NCI-H2029 (cell line): ENCODE data around the gene EME2.

Experiments used
- DNase-seq: peaks from one replicate; lab custom pipeline; 2025; lab: John Stamatoyannopoulos, UW

EME2 gene

DNA sequence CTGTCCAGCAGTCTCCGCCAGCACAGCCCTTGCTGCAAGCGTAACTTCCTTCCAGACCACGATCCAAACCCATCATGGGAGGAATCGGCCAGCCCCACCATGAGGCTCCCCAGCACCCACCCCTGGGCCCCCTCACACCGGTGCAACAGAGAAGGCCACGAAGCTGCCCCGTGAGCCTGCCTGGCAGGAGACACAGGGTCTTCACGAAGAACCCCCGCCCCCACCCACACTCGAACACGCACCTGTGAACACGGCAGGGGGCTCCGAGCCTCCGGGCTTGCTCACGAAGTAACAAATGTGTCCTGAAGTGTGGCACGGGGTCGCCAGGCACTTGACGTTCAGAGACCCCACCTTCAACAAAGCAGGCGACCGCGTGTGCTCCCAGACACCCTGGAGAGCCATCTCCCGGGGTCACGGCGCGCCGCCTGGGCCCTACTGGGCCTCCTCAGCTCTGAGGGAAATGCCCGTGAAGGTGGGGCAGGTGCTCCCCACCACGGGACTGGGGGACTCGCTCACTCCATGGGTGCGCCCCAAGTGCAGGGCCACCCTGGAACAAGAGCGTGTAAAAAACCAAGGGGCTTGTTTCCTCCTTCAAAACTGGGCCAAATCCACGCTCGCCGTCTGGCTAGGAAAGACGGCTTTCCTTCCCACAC is 46.4 kb downstream of the EME2 start:
- DNase-seq = no peak

DNA sequence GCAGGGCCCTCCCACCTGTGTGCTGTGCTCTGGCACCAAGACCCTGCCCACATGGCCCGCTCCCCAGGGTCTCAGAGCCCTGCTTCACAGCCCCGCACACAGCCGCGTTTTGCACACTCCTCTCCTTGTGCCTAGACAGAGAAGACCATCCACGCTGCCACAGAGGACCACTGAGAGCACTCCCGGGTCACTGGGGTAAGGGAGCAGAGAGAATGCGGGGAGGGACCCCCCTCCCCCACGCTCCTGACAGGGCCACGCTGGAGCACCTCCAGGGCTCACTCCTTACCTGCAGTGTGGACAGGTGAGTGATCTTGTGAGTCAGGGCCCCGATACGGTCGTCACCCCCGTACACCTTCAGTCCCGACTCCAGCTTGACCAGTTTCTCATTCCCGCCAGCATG is 47.0 kb downstream of the EME2 start:
- DNase-seq = no peak

DNA sequence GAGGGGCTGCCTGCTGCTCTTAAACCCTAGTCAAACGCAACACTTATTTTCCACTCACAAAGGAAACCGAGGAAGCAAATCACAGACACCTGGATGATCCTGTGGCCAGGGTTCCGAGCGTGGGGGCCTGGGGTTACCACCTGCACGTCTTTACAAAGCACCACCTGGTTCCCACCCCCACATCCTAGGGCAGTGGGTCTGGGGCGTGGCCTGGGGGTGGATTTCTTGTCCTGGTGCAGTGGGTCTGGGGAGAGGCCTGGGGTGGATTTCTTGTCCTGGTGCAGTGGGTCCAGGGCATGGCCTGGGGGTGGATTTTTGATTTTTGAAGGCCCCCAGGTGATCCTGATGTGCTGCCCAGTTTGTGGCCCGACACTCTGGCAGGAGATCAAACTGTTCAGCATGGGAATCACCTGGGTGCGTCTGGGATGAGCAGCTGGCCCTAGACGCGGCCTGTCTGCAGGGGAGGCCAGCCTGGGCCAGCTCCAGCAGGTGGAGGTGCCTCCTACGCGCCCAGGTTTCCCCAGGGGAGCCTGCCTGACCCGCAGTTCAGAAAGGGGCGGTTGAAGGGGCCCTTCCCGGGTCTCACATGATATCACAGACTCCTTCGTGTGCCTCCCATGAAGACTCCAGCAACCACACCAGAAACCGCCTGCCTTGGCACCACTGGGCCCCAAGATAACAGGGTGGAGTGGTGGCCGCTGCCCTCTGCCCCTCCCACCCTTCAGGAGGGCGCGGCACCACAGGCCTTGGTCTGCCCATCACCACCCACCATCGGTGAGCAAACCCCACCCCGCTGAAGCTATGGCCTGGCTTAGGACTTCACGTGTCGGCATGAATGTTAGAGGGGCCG is 47.7 kb downstream of the EME2 start:
- DNase-seq = no peak

DNA sequence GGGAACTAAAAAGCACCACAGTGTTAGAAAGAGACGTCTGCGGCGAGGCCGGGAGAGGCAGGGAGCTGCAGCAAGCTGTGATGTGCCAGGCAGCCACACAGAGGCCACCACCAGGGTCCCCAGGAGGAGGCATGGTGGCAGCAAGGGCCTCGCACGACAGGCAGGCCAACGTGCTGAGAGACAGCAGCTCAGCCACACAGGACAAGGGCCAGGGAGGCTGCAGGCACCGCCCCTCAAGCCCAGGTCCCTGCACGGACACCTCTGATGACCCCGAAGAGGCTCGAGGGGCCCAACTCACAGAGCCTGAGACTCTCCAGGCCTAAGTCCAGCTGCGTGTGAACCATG is 48.3 kb downstream of the EME2 start:
- no peak for DNase-seq

DNA sequence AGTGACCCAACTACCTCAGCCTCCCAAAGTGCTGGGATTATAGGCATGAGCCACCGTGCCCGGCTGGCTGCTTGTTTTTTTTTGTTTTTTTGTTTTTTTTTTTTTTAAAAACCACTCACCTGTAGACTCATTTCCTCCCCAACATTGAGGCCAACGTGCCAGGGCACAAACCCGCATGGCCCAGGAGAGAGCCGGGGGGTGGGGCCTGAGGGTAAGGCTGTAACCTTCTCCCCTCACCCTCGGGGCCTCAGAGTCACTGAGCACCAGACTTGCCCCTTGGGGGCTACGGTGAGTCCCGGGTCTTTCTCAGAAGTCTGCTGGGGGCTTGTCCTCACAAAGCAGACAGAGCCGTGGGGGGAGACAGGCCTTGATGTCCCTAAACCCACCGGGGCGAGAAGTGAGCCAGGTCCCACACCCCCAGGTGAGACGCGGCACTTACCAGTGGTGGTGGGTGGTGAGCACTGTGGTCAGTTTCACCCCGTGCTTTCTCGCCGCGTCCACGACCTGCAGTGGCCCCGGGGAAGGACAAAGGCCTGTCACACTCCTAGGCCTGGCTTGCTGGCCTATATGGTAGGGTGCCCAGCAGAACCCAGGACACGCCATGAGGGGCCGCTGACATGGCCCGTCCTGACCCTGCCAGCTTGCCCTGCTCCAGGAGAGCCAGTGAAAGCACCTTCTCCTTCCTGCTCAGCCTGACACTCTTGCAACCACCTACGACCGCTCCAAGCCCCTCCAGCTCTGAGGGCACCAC is 49.4 kb downstream of the EME2 start:
- DNase-seq = no peak

DNA sequence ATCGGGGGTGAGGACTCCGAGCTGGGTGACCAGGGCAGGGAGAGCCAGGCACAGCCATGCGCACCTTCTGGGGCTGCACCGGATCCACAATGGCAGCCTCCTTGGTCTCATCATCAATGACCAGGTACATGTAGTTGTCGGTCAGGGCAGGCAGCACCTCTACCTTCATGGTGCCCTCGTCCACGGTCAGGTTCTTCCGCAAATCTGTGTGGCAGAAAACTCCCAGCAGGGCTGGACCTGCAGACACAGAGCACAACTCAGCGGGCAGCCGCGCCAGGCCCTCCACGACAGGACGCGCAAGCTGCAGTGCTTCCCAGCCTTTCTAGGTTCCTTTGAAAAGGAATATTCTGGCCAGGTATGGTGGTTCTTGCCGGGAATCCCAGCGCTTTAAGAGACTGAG is 50.2 kb downstream of the EME2 start:
- no peak for DNase-seq

DNA sequence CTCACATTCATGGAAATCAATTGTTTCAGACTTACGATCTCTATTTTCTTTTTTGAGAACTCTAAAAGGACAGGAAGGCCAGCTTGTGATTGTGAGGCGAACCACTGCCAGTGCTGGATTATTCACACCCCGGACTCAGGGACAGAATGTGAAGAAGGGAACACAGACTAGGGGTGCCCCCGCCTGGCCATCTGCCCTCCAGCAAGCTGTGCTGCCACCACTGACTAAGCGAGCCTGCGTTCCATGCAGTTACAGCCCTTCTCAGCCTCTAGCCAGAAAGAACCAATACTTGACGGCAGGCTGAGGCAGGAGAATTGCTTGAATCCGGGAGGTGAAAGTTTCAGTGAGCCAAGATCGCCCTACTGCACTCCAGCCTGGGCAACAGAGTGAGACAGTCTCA is 51.2 kb downstream of the EME2 start:
- DNase-seq = no peak

DNA sequence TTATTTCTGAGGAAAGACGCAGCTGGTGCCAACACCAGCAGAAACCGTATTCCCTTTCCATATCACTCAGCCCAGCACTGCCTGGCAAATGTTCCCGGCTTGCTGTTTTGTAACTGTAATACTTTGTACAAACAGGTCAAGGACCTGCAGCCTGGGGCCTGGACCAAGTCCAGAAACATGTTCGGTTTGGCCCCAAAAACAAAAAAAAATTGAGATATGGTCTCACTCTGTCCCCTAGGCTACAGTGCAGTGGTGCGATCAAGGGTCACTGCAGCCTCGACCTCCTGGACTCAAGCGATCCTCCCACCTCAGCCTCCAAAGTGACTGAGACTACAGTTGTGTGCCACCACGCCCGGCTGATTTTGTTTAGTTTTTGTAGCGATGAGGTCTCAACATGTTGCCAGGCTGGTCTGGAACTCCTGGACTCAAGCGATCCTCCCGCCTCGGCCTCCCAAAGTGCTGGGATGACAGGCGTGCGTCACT is 52.8 kb downstream of the EME2 start:
- no peak for DNase-seq
